OCI-LY3 (cell line): ENCODE results near the gene ZAP70.

ENCODE experiments used
- CTCF ChIP-seq: fragments of 200-600, 300-600 bp; sonication (generic); IDR thresholded peaks from 2 replicates; pipeline ENCODE4 v1.5.1; 2014; ENCODE audit warnings: antibody characterized with exemption, low read length, low read depth
- EZH2phosphoT487 ChIP-seq: fragments of 200-600 bp; shearing (Covaris generic); IDR thresholded peaks from 2 replicates; pipeline ENCODE4 v1.6.1; 2018; ENCODE audit warnings: antibody characterized with exemption, mixed run types, low read depth

GRCh38 chr2:97706112-97706511, 7.3 kb upstream of the ZAP70 start:
- TF ChIP-seq CTCF, result no peak
- TF ChIP-seq EZH2phosphoT487, result no peak
